NOMO-1 treated with dmso at 0.1 percent for 144 hours (cell line): ENCODE measurements around the gene DDOST.

Source experiments
- DNase-seq: peaks from one replicate; lab custom pipeline; 2025; ENCODE audit not compliant: unreplicated experiment; lab: John Stamatoyannopoulos, UW

Gene DDOST

GRCh38 chr1:20661207-20662109, at the start of gene DDOST:
TSS of gene DDOST (minus strand) at chr1:20661369. CDS start at chr1:20661350, 19 bp downstream.
- DNase-seq, result peak; percentile 98

GRCh38 chr1:20710469-20711284, 49.5 kb upstream of the DDOST start:
- no peak for DNase-seq

GRCh38 chr1:20709868-20710267, 48.7 kb upstream of the DDOST start:
- no peak for DNase-seq

GRCh38 chr1:20708891-20709290, 47.7 kb upstream of the DDOST start:
- no peak for DNase-seq

GRCh38 chr1:20708057-20708456, 46.9 kb upstream of the DDOST start:
- DNase-seq, result no peak

GRCh38 chr1:20706841-20707240, 45.7 kb upstream of the DDOST start:
- no peak for DNase-seq

GRCh38 chr1:20705203-20705755, 44.1 kb upstream of the DDOST start:
- DNase-seq, result no peak

- DNase-seq, result no peak
These were observed 43.4 kb upstream of the DDOST start for GRCh38 chr1:20704390-20705202.

GRCh38 chr1:20703124-20703756, 42.1 kb upstream of the DDOST start:
- no peak for DNase-seq

- DNase-seq, result no peak
These were observed 41.2 kb upstream of the DDOST start for GRCh38 chr1:20702416-20702815.

GRCh38 chr1:20701847-20702246, 40.7 kb upstream of the DDOST start:
- no peak for DNase-seq

GRCh38 chr1:20701446-20701845, 40.3 kb upstream of the DDOST start:
- no peak for DNase-seq

- no peak for DNase-seq
These were observed 39.6 kb upstream of the DDOST start for GRCh38 chr1:20700636-20701215.

- DNase-seq, result no peak
These were observed 38.4 kb upstream of the DDOST start for GRCh38 chr1:20699558-20699957.

GRCh38 chr1:20698195-20698910, 37.2 kb upstream of the DDOST start:
- no peak for DNase-seq

- DNase-seq, result no peak
These were observed 36.4 kb upstream of the DDOST start for GRCh38 chr1:20697563-20697962.

GRCh38 chr1:20696397-20697333, 35.5 kb upstream of the DDOST start:
- peak; percentile 63 for DNase-seq

- no peak for DNase-seq
These were observed 34.3 kb upstream of the DDOST start for GRCh38 chr1:20695515-20695914.
